Peyer's patch (tissue), 4 donors: ENCODE data around the gene KRTAP19-2.

Experiments used
- POLR2A ChIP-seq, 2 donors: fragments of 450-650 bp; IDR thresholded peaks; one replicate each; pipeline ENCODE4 v1.5.1; 2017; ENCODE audit warnings: antibody characterized with exemption in 2 of 2, mild to moderate bottlenecking in 2 of 2, moderate library complexity in 2 of 2
- TF ChIP-seq, protein P1 (sequence below), 6 experiments: fragments of 450-650 bp in 4 of 6; fragments of 200-600 bp in 2 of 6; sonication (generic) in 1 of 6; IDR thresholded peaks; one replicate each; pipeline ENCODE4 v1.5.1; 2017 to 2019; ENCODE audit warnings: antibody characterized with exemption in 6 of 6, mild to moderate bottlenecking in 3 of 6, moderate library complexity in 1 of 6

- TF ChIP-seq, protein P1, sequence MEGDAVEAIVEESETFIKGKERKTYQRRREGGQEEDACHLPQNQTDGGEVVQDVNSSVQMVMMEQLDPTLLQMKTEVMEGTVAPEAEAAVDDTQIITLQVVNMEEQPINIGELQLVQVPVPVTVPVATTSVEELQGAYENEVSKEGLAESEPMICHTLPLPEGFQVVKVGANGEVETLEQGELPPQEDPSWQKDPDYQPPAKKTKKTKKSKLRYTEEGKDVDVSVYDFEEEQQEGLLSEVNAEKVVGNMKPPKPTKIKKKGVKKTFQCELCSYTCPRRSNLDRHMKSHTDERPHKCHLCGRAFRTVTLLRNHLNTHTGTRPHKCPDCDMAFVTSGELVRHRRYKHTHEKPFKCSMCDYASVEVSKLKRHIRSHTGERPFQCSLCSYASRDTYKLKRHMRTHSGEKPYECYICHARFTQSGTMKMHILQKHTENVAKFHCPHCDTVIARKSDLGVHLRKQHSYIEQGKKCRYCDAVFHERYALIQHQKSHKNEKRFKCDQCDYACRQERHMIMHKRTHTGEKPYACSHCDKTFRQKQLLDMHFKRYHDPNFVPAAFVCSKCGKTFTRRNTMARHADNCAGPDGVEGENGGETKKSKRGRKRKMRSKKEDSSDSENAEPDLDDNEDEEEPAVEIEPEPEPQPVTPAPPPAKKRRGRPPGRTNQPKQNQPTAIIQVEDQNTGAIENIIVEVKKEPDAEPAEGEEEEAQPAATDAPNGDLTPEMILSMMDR (IDR thresholded peaks at IDR 0.05), result no peak
- TF ChIP-seq POLR2A (IDR thresholded peaks at IDR 0.05), result no peak
Measured at GRCh38 chr21:30444204-30444603, 43.0 kb downstream of the KRTAP19-2 start.
